ENCODE results near the gene CHN2. TPM values are rescaled to one million over a fixed set of nuclear protein-coding genes. Genes with fewer than 3 reads are reported as not detected.

The CHN2 gene
- total RNA-seq, 2 donors from 2014 or later = 7.0 to 29.1 TPM

DNA sequence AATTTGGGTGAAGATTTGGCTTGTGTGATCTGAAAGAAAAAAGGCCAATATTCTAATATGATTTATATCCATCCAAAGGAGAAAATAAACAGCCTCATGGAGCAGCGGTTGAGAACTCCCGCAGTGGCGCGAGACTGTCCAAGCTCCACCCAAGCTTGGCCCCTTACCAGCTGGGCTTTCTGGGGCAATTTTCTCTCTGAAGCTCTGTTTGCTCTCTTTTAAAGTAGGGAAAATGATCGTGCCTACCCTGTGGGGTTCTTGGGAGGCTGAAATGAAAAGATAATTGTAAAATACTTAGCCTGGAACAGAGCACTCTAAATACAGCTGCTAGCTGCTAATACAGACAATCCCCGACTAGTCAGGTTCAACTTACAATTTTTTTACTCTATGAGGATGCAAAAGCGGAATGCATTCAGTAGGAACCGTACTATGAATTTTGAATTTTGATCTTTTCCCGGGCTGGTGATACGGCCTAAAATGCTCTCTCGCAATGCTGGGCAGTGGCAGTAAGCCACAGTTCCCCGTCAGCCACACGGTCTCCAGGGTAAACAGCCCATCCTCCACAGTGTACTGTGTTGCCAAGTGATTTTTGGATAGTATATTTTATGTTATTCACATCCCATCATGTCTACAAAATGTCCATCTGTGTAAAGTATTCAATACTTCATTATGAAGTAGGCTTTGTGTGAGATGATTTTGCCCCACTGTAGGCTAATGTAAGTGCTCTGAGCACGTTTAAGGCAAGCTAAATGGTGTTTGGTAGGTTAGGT lies 137.7 kb downstream of the CHN2 start:
- 58% methylated on average over 14 of the region's 14 CpGs for WGBS

DNA sequence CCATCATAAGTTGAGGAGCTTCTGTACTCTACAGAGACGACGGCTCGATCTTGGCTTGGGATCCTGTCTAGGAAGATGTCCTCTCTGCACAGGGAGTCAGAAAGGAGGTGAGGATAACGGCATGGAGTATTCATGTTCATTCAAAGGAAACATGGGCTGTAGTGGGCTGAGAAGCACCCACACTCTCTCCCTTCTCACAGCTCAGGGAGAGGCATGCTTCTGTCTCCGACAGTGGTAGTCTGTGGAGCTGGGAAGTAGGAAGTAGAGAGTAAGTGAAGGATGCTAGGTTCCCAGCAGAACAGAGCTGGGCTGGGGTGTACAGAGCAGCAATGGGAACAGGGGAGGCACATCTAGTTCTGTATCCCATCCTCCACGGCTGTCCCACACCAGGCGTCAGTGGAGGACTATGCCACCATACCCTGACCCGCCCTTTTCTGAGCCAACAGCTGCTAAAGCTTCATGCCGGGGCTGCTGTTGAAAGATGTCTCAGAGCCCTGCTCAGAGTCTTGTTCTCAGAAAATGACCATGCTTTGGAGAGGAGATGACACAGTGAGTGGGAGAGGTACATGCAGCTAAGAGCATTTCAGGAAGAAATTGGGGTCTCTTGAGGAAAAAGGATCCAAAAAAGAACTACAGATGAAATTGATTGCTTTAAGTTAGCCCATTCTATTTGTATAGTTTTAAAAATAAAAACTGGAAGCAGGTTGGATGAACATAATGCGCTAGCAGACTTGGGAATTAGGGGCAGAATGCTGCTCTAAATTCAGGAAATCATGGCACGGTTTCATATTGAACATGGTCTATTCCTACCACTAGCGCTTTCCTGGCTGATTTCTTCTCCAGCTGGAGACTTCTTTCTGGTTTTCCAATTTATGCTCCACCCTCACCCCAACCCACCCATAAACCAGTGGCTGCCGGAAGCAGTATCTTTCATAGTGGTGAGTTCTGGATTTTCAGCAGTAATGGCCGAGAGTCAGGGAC lies 138.6 kb downstream of the CHN2 start:
- Histone ChIP-seq H3K27me3 (replicated peaks; ENCODE audit: insufficient read depth) (no peaks in the 10 kb centered on the region), H3K4me1 (replicated peaks) (no peaks in the 10 kb centered on the region), H3K36me3 (no peaks in the 10 kb centered on the region), H3K9me3 (no peaks in the 10 kb centered on the region), H3K27ac (no peak overlapping the region), H3K4me3 (no peak overlapping the region)
- TF ChIP-seq POLR2A (IDR thresholded peaks at IDR 0.05) (no peak), POLR2AphosphoS5 (IDR thresholded peaks at IDR 0.05) (no peak)
- TF ChIP-seq, protein P1, sequence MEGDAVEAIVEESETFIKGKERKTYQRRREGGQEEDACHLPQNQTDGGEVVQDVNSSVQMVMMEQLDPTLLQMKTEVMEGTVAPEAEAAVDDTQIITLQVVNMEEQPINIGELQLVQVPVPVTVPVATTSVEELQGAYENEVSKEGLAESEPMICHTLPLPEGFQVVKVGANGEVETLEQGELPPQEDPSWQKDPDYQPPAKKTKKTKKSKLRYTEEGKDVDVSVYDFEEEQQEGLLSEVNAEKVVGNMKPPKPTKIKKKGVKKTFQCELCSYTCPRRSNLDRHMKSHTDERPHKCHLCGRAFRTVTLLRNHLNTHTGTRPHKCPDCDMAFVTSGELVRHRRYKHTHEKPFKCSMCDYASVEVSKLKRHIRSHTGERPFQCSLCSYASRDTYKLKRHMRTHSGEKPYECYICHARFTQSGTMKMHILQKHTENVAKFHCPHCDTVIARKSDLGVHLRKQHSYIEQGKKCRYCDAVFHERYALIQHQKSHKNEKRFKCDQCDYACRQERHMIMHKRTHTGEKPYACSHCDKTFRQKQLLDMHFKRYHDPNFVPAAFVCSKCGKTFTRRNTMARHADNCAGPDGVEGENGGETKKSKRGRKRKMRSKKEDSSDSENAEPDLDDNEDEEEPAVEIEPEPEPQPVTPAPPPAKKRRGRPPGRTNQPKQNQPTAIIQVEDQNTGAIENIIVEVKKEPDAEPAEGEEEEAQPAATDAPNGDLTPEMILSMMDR (IDR thresholded peaks at IDR 0.05) = no peak
- intact Hi-C loops (cut with DNase I) = no loop called here
- no peak for DNase-seq (ENCODE audit: low spot score)
- WGBS = 89% methylated on average over 14 of the region's 14 CpGs

More for the DNA sequence above, 137.7 kb downstream of the CHN2 start:
- Histone ChIP-seq H3K4me1 (replicated peaks) (no peaks in the 10 kb centered on the region), H3K27ac (no peak overlapping the region), H3K36me3 (no peaks in the 10 kb centered on the region), H3K4me3 (no peak overlapping the region), H3K9me3 (no peaks in the 10 kb centered on the region), H3K27me3 (replicated peaks; ENCODE audit: insufficient read depth) (no peaks in the 10 kb centered on the region)
- TF ChIP-seq POLR2AphosphoS5 (IDR thresholded peaks at IDR 0.05) (no peak), POLR2A (IDR thresholded peaks at IDR 0.05) (no peak)
- intact Hi-C loops (cut with DNase I) = no loop called here
- DNase-seq (ENCODE audit: low spot score) = no peak

DNA sequence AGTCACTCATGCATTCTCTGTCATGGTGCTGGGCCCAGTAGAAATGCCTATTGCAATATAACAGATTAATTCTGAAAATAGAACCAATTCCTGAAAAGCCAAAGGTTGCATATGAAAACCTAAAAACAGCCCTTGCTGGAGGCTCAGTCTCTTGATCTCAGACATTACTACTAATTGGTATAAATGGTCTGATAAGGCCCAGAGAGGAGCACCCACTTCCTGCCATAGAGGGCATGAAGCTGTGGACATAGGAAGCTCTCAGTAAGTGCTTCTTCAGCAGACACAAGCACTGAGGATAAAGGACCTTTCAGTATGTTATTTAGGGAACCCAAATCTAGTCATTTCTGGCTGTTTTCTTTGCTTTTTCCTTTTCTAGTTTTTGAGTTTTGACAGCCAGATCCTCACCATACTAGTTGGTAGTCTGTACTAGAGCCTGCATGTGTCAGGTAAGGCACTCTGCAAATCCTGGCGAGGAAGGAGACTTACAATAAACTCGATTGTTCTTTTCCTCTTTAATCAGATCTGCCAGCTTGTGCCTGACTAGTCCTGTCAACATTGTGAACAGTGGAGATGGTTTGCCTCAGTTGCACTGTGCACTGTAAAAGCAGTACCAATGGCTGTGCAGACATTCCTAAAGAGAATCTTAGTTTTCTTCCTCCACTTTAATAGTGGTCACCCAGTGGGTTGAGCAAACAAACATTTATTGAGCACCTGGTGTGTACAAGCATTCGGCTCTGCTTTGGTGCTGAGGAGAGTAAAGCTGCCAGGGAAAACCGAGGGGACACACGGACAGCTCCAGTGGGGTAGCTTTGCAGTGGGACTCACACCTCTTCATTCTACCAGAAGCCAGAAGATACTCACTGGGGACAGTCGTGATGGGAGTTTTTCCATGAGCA lies 140.9 kb downstream of the CHN2 start:
- Histone ChIP-seq H3K9me3 (no peaks in the 10 kb centered on the region), H3K4me1 (replicated peaks) (peaks cover 2% of the 10 kb centered on the region), H3K4me3 (no peak overlapping the region), H3K36me3 (no peaks in the 10 kb centered on the region), H3K27ac (peak overlapping the region in 1 of 2 donors; percentile 6), H3K27me3 (replicated peaks; ENCODE audit: insufficient read depth) (no peaks in the 10 kb centered on the region)
- no peak for DNase-seq (ENCODE audit: low spot score)
- WGBS = 75% methylated on average over 6 of the region's 6 CpGs
- TF ChIP-seq, protein P1 (IDR thresholded peaks at IDR 0.05) = no peak
- TF ChIP-seq POLR2AphosphoS5 (IDR thresholded peaks at IDR 0.05) (no peak), POLR2A (IDR thresholded peaks at IDR 0.05) (no peak)
- intact Hi-C loops (cut with DNase I) = no loop called here

DNA sequence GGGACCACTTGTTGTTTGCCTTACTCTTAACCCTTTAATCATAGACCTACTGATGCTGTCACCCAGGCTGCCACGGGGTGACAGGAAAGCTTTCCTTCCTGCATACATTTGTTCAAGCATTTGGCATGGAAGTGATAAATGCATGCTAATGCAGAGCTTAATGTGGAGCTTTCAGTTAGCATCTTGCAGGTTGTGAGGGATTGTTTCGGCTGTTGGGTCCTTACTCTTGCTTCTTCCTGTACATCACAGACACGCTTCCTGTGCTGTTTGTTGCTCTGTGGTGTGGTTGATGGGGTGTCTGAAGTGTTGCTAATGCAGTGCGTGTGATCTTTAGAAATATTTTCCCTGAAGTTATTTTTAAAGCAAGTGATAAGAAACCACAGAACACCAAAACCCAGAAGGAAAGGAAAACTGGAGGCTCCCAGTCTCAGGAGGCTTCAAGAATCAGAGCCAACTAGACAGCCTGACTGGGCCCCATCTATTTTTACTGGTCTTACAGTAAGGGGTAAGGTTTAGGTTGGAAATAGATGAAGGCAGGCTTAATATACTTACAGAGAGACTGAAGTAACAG lies 143.1 kb downstream of the CHN2 start:
- DNase-seq (ENCODE audit: low spot score) = no peak
- Histone ChIP-seq H3K4me1 (replicated peaks) (peaks cover 2% of the 10 kb centered on the region), H3K27ac (peak overlapping the region in 1 of 2 donors; percentile 29), H3K4me3 (no peak overlapping the region), H3K27me3 (replicated peaks; ENCODE audit: insufficient read depth) (no peaks in the 10 kb centered on the region), H3K9me3 (no peaks in the 10 kb centered on the region), H3K36me3 (no peaks in the 10 kb centered on the region)
- WGBS = 50% methylated on average over 4 of the region's 4 CpGs
- TF ChIP-seq POLR2AphosphoS5 (IDR thresholded peaks at IDR 0.05) = no peak
- TF ChIP-seq, protein P1 (IDR thresholded peaks at IDR 0.05) = no peak
- TF ChIP-seq POLR2A (IDR thresholded peaks at IDR 0.05) = no peak
- intact Hi-C loops (cut with DNase I) = no loop called here

Measured in prostate gland (tissue), 2 donors.